NCI-H524 (cell line): ENCODE results near the gene MYLK.
"Not testable (repeated sequence)": the region's sequence is repeated elsewhere in the genome, so short reads cannot be mapped to it uniquely, and the experiment has no call there.

Experiments used
- DNase-seq, 2 experiments: peaks; one replicate each; lab custom pipeline; 2025; lab: John Stamatoyannopoulos, UW

MYLK gene

GRCh38 chr3:123884203-123884831, at the start of gene MYLK:
TSS of gene MYLK (minus strand) at chr3:123884332. CDS start at chr3:123793841, 90,491 bp downstream.
- DNase-seq, result peak; percentile 80 to 92

GRCh38 chr3:123930445-123930844, 46.3 kb upstream of the MYLK start:
- no peak for DNase-seq

DNA sequence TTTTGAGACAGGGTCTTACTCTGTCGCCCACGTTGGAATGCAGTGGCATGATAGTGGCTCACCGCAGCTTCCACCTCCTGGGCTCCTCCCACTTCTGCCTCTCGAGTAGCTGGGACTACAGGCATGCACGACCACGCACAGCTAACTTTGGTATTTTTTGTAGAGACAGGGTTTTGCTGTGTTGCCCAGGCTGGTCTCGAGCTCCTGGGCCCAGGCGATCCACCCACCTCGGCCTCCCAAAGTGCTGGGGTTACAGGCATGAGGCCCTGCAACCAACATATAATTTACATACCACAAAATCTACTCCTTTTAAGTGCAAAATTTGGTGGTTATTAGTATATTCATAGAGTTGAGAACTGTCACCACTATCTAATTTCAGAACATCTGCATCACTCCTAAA, 45.2 kb upstream of the MYLK start:
- no peak for DNase-seq

- no peak for DNase-seq
These were observed 42.3 kb upstream of the MYLK start for GRCh38 chr3:123926396-123926795.

GRCh38 chr3:123920868-123921267, 36.7 kb upstream of the MYLK start:
- no peak for DNase-seq

DNA sequence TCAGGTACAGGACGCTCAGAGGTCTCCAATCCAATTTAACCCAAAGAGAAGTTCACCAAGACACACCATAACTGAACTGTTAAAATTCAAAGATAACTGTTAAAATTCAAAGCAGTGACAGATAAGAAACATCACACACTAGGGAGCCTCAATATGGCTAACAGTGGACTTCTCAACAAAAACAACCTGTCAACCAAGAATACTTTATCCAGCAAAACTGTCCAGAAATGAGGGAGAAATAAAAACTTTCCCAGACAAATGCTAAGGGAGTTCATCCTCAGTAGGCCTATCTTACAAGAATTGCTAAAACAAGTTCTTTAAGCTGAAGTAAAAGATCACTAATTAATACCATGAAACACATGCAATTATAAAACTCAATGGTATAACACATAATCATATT, 36.3 kb upstream of the MYLK start:
- DNase-seq, result no peak

GRCh38 chr3:123919353-123919752, 35.2 kb upstream of the MYLK start:
- no peak for DNase-seq

DNA sequence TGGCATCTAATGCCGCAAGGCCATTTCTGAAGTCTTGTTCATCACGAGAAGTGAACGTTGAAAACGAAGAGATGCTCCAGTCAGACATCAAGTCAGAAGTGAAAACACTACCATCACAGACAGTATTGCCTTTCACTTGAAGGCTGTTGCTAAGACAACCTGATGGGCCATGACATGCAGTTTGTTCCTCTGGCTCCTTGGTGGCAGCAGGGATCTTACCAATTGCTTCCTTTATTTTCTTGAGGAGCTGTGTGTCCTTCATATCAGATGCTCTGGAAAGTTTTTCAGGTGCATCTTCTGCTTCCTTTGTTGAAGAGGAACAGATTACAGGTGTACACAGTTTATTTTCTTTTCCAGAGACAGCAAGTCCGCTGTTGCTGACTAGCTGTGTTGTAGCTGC, 30.7 kb upstream of the MYLK start:
- no peak for DNase-seq

DNA sequence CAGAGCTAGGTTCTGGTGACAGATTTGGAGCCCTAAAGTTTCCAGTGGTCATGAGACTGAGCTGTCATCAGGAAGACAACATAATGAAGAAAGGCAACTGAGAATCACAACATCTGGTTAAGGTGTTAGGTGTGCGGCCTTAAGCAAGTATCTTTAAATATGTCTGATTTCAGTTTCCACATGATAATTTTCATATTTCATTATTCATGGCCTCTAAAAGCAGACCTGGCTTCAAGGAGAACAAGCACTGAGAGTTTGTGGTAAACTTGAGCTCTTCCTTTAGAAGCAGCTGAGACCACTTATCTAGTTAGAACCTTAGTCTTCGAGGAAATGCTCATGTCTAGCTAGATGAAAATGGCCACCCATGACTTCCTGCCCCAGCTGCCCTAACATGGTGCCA, 25.7 kb upstream of the MYLK start:
- DNase-seq, result no peak

- peak in 1 of 2 experiments; percentile 37 for DNase-seq
These were observed 23.6 kb upstream of the MYLK start for GRCh38 chr3:123907720-123908119.

DNA sequence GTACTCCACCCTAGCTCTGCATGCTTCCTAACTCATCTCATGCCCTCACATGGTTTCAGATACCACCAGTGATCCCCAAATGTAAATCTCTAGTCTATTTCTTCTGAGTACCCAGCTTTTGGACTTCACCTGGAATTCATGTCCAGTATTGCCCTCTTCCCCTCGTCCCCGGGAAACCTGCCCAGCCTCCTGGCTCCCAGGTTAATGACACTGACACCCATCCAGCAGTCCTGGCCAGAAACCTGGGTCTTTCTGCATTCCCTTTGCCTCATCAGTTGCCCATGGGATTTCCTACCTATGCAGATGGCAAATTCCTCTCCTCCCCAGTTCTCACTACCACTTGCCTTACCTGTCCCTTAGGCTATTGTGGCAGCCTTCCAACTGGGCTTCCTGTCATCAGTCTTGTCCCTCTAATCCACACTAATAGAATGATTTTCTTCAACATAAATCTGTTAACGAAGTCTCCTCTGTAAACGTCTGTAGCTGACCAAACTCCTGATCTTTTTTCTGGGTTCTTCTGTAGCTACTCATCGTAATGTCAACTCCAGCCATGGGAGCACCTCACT, 15.3 kb upstream of the MYLK start:
- DNase-seq, result no peak

DNA sequence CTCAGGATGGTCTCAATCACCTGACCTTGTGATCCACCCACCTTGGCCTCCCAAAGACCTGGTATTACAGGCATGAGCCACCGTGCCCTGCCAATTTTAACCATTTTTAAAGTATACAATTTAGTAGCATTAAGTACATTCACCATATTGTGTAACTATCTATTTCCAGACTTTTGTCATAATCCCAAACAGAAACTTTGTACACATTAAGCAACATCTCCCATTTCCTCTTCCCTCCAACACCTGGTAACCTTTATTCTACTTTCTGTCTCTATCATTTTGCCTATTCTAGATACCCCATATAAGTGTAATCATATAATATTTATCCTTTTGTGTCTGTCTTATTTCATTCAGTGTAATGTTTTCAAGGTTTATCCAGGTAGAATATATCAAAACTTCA, 8.9 kb upstream of the MYLK start:
- no peak for DNase-seq

GRCh38 chr3:123892195-123892594, 8.1 kb upstream of the MYLK start:
- DNase-seq, result no peak

DNA sequence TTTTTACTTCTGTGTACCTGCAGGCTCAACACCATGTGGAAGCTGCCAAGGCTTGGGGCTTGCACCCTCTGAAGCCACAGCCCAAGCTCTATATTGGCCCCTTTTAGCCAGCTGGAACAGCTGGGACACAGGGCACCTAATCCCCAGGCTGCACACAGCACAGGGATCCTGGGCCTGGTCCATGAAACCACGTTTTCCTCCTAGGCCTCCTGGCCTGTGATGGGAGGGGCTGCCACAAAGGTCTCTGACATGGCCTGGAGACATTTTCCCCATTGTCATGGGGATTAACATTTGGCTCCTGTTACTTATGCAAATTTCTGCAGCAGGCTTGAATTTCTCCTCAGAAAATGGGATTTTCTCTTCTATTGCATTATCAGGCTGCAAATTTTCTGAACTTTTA, 6.9 kb upstream of the MYLK start:
- not testable (repeated sequence) for DNase-seq

GRCh38 chr3:123890162-123890561, 6.0 kb upstream of the MYLK start:
- DNase-seq, result not testable (repeated sequence)

DNA sequence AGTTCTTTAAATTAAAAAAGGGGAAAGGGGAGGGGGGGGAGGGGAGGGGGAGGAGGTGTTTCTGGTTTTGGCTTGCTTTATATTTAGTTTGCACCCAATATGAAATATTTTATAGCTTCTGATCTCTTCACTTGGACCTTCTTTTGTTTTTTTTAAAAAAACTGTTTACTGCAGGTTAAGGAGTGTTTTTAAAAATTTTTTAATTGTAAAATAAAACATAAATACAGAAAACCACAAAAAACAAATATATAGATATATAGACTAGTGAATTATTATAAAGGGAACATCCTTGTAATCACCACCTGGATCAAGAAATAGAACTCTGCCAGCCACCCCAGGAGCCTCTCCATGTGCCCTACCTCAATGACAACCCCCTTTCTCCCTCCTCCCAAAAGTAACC, 861 bp upstream of the MYLK start:
- no peak for DNase-seq

GRCh38 chr3:123883701-123884202, 380 bp downstream of the MYLK start:
- peak in 1 of 2 experiments; percentile 38 for DNase-seq

DNA sequence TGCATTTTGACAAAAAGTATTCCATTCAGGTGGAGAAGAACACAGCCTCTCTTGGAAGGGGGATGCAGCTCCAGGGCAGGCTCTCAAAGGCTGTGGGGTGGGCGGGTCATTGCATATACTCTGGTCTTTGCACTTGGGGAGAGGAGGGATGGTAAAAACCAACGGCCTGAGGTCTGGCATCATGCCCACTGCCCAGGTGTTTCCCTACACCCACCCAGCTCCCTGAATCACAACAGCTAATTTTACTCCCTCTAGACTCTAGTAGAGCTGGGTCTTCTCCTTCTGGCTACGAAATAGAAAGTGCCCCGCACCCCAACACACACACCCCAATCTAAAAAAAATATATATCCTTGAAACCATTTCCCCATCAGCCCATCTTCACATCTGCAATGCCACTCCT, 1.0 kb downstream of the MYLK start:
- peak; percentile 55 to 88 for DNase-seq

DNA sequence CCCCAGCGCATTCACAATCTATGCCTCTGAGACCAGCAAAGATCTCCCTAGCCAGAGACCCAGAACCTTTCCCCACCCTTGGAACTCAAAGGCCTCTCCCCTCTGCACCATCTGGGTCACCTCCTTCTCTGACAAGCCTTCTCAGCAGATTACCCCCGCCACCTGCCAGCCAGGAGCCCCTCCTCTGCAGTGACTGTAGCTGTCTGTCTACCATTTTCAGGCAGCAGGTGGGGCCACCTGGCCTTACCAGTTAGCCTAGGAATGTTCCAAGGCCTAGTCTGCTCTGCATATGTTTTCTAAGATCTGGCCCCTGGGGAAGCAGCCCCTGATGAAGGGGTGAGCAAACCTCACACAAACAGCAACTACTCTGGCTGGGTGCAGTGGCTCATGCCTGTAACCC, 2.4 kb downstream of the MYLK start:
- DNase-seq, result peak; percentile 91 to 92

DNA sequence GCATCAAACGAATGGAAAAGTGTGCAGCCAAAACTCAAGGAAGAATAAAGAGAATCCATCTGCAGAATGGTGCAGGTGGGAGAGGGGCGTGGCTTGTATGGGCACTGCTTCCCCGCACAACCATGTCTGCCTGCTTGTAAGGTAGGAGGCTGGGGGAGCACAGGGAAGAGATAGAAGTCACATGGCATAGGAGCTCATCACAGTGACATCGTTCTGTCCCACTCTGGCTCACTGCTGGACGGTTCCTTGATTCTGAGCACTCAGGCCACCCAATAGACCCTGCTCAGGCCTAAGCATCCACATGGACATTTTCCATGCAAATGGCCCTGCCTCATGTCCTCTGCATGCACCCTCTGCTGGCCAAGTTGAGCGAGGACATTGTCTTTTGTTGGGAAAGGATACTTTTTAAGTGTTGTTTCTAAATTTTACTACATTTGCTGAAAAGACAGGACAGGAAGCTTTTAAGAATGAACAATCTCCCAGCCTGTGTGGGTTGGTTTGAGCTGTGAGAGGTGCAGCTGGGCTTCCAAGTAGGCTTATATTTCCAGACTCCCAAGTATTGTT, 3.1 kb downstream of the MYLK start:
- DNase-seq, result peak in 1 of 2 experiments; percentile 35

- DNase-seq, result no peak
These were observed 5.3 kb downstream of the MYLK start for GRCh38 chr3:123878807-123879206.

GRCh38 chr3:123877965-123878364, 6.2 kb downstream of the MYLK start:
- no peak for DNase-seq

GRCh38 chr3:123877466-123877865, 6.7 kb downstream of the MYLK start:
- no peak for DNase-seq

GRCh38 chr3:123876858-123877257, 7.3 kb downstream of the MYLK start:
- DNase-seq, result peak in 1 of 2 experiments; percentile 19
